Naive thymus-derived CD4-positive, alpha-beta T cell (primary cell): ENCODE results near the gene CAMSAP2. TPM values are rescaled to one million over a fixed set of nuclear protein-coding genes. Genes with fewer than 3 reads are reported as not detected.

Experiments
- ATAC-seq: fragments of 150-1000 bp; cut with Tn5 transposase; 2 replicates; pipeline ENCODE4 v1.10.0; 2021; ENCODE audit warnings: mild to moderate bottlenecking, moderate library complexity
- CTCF ChIA-PET: fragments of 350-600 bp; sonication (Branson Sonifier 250); formaldehyde crosslinking; loops from one replicate; lab custom pipeline; 2021; ENCODE audit warnings: antibody characterized with exemption; lab: Charles Lee
- POLR2A ChIA-PET: fragments of 350-600 bp; sonication (Branson Sonifier 250); formaldehyde crosslinking; loops from one replicate; lab custom pipeline; 2021; ENCODE audit warnings: antibody characterized with exemption, inconsistent platforms; lab: Charles Lee
- DNase-seq, 9 donors: peaks; one replicate each; pipeline versions ENCODE4 v3.0.0 to v3.0.0-alpha.2; 2020 to 2022; ENCODE audit warnings: mixed read lengths in 1 of 9
- H3K27ac ChIP-seq: one replicate; pipeline ENCODE4 v1.7.0; 2013; ENCODE audit warnings: mild to moderate bottlenecking, low read depth, low read length, moderate library complexity
- H3K27me3 ChIP-seq, 2 donors: one replicate each; pipeline ENCODE4 v1.7.0; 2013; ENCODE audit warnings: low read length in 2 of 2, mild to moderate bottlenecking in 2 of 2, moderate library complexity in 2 of 2; ENCODE audit not compliant: control insufficient read depth in 2 of 2, insufficient read depth in 2 of 2
- H3K36me3 ChIP-seq, 3 experiments: 1 replicate in 2 of 3; 2 replicates in 1 of 3; pipeline ENCODE4 v1.7.0; 2013; ENCODE audit warnings: low read length in 3 of 3, mild to moderate bottlenecking in 3 of 3, moderate library complexity in 1 of 3; ENCODE audit not compliant: insufficient read depth in 3 of 3, control insufficient read depth in 2 of 3
- H3K4me1 ChIP-seq, 2 donors: one replicate each; pipeline ENCODE4 v1.7.0; 2013; ENCODE audit warnings: low read length in 2 of 2, mild to moderate bottlenecking in 2 of 2, moderate library complexity in 1 of 2; ENCODE audit not compliant: control insufficient read depth in 2 of 2, insufficient read depth in 2 of 2
- H3K4me3 ChIP-seq: 2 replicates; pipeline ENCODE4 v1.7.0; 2013; ENCODE audit warnings: mild to moderate bottlenecking, low read length
- H3K9me3 ChIP-seq, 3 experiments: 1 replicate in 2 of 3; 2 replicates in 1 of 3; pipeline ENCODE4 v1.7.0; 2013; ENCODE audit warnings: low read length in 3 of 3; ENCODE audit not compliant: control insufficient read depth in 2 of 3
- H3K27ac Mint-ChIP-seq, 9 donors: one replicate each; pipeline ENCODE4 v1.8.0; 2020 to 2022; ENCODE audit warnings: mixed read lengths in 9 of 9, mild to moderate bottlenecking in 8 of 9, moderate library complexity in 5 of 9, inconsistent platforms in 2 of 9
- H3K27me3 Mint-ChIP-seq, 5 donors: one replicate each; pipeline ENCODE4 v1.8.0; 2021 to 2022; ENCODE audit warnings: mixed read lengths in 5 of 5, mild to moderate bottlenecking in 1 of 5
- H3K36me3 Mint-ChIP-seq, 5 donors: one replicate each; pipeline ENCODE4 v1.8.0; 2020 to 2022; ENCODE audit warnings: mixed read lengths in 5 of 5, mild to moderate bottlenecking in 3 of 5, inconsistent platforms in 1 of 5
- H3K4me1 Mint-ChIP-seq, 7 donors: one replicate each; pipeline ENCODE4 v1.8.0; 2020 to 2022; ENCODE audit warnings: mixed read lengths in 7 of 7, mild to moderate bottlenecking in 3 of 7, inconsistent platforms in 1 of 7
- H3K4me3 Mint-ChIP-seq, 10 donors: one replicate each; pipeline ENCODE4 v1.8.0; 2020 to 2022; ENCODE audit warnings: mild to moderate bottlenecking in 10 of 10, mixed read lengths in 10 of 10, moderate library complexity in 6 of 10, inconsistent platforms in 2 of 10
- H3K9me3 Mint-ChIP-seq, 11 donors: one replicate each; pipeline ENCODE4 v1.8.0; 2020 to 2022; ENCODE audit warnings: mixed read lengths in 11 of 11, mild to moderate bottlenecking in 4 of 11, inconsistent platforms in 1 of 11, moderate library complexity in 1 of 11
- intact Hi-C, 2 donors: fragments of 100-400 bp; cut with micrococcal nuclease; formaldehyde crosslinking; loops; one replicate each; pipeline ENCODE4 v1.15.1; 2023
- polyA plus RNA-seq, 2 donors: library from polyadenylated mRNA; unstranded; fragments of 300-500 nt; fragmentation: Illumina TruSeq; gene quantifications; one replicate each; pipeline ENCODE4 v1.2.3, GENCODE V29; 2021
- total RNA-seq, 6 experiments: library from RNA in 5 of 6; stranded (reverse) in 5 of 6; gene quantifications; 1 replicate in 5 of 6; 2 replicates in 1 of 6; pipeline ENCODE4 v1.2.3 and lab custom pipeline; 2021 to 2026

Gene CAMSAP2
- total and polyA plus RNA-seq, 7 experiments from 2014 or later, result 0.36 to 11.4 (median 4.6) TPM

GRCh38 chr1:200856716-200857357 lies 118.1 kb downstream of the CAMSAP2 start:
- no peak for DNase-seq
- ChIA-PET POLR2A (no interaction called here), CTCF (no interaction called here)
- Mint-ChIP-seq H3K4me1 (peaks cover 0 to 4% (median 0%) of the 10 kb centered on the region in 7 donors), H3K4me3 (no peak overlapping the region), H3K27ac (no peak overlapping the region), H3K36me3 (peaks cover 0 to 43% (median 15%) of the 10 kb centered on the region in 5 donors), H3K9me3 (no peaks in the 10 kb centered on the region), H3K27me3 (peaks cover 0 to 6% (median 0%) of the 10 kb centered on the region in 5 donors)
- no peaks in the 10 kb centered on the region for H3K27me3 ChIP-seq
- intact Hi-C loops, result no loop called here
- no peak overlapping the region for H3K4me3 ChIP-seq
- no peak for ATAC-seq
- peaks cover 0 to 11% (median 4%) of the 10 kb centered on the region in 3 experiments for H3K36me3 ChIP-seq
- no peaks in the 10 kb centered on the region for H3K9me3 ChIP-seq
- no peaks in the 10 kb centered on the region for H3K4me1 ChIP-seq
- no peak overlapping the region for H3K27ac ChIP-seq

- no peak for ATAC-seq
- H3K36me3 Mint-ChIP-seq, result peaks cover 0 to 43% (median 11%) of the 10 kb centered on the region in 5 donors
- CTCF ChIA-PET, result no interaction called here
Observed at GRCh38 chr1:200857804-200858203, 119.1 kb downstream of the CAMSAP2 start.

GRCh38 chr1:200861937-200862647 lies 123.4 kb downstream of the CAMSAP2 start:
- peak overlapping the region in 2 of 9 donors; percentile 0 to 7 for H3K27ac Mint-ChIP-seq
- peaks cover 0 to 30% (median 4%) of the 10 kb centered on the region in 5 donors for H3K36me3 Mint-ChIP-seq
- H3K27me3 Mint-ChIP-seq, result peaks cover 0 to 32% (median 0%) of the 10 kb centered on the region in 5 donors
- ATAC-seq (peak; percentile 74), DNase-seq (no peak)
- H3K36me3 ChIP-seq, result no peaks in the 10 kb centered on the region
- H3K27ac ChIP-seq, result no peak overlapping the region
- H3K4me3 ChIP-seq, result no peak overlapping the region
- peaks cover 0 to 10% of the 10 kb centered on the region in 2 donors for H3K4me1 ChIP-seq
- H3K9me3 ChIP-seq, result no peaks in the 10 kb centered on the region
- peaks cover 0 to 19% (median 8%) of the 10 kb centered on the region in 7 donors for H3K4me1 Mint-ChIP-seq
- peak overlapping the region in 1 of 10 donors; percentile 43 for H3K4me3 Mint-ChIP-seq
- intact Hi-C loops, result no loop called here
- no peaks in the 10 kb centered on the region for H3K27me3 ChIP-seq
- CTCF ChIA-PET, result no interaction called here
- H3K9me3 Mint-ChIP-seq, result no peaks in the 10 kb centered on the region
- POLR2A ChIA-PET, result no interaction called here

More at GRCh38 chr1:200857804-200858203, 119.1 kb downstream of the CAMSAP2 start:
- H3K4me3 ChIP-seq, result no peak overlapping the region
- intact Hi-C loops, result no loop called here
- H3K36me3 ChIP-seq, result peaks cover 0 to 8% (median 4%) of the 10 kb centered on the region in 3 experiments
- Mint-ChIP-seq H3K27ac (no peak overlapping the region), H3K27me3 (peaks cover 0 to 8% (median 0%) of the 10 kb centered on the region in 5 donors), H3K4me3 (no peak overlapping the region), H3K9me3 (no peaks in the 10 kb centered on the region), H3K4me1 (peaks cover 0 to 9% (median 5%) of the 10 kb centered on the region in 7 donors)
- H3K27me3 ChIP-seq, result no peaks in the 10 kb centered on the region
- H3K27ac ChIP-seq, result no peak overlapping the region
- POLR2A ChIA-PET, result interaction anchor here (1.4 kb wide), 1 partner anchor 20 kb away, joined by 4 read pairs; no protein-coding TSS in a partner anchor
- no peaks in the 10 kb centered on the region for H3K9me3 ChIP-seq
- no peak for DNase-seq
- H3K4me1 ChIP-seq, result peaks cover 0 to 8% of the 10 kb centered on the region in 2 donors

GRCh38 chr1:200862713-200863415 lies 124.2 kb downstream of the CAMSAP2 start:
- Histone ChIP-seq H3K27ac (no peak overlapping the region), H3K27me3 (no peaks in the 10 kb centered on the region), H3K36me3 (no peaks in the 10 kb centered on the region), H3K4me1 (peaks cover 0 to 15% of the 10 kb centered on the region in 2 donors), H3K9me3 (no peaks in the 10 kb centered on the region), H3K4me3 (no peak overlapping the region)
- Mint-ChIP-seq H3K4me3 (peak overlapping the region in 1 of 10 donors; percentile 43), H3K4me1 (peaks cover 0 to 21% (median 9%) of the 10 kb centered on the region in 7 donors), H3K36me3 (peaks cover 0 to 23% (median 4%) of the 10 kb centered on the region in 5 donors), H3K9me3 (no peaks in the 10 kb centered on the region), H3K27ac (peak overlapping the region in 1 of 9 donors; percentile 0), H3K27me3 (peaks cover 0 to 38% (median 0%) of the 10 kb centered on the region in 5 donors)
- ChIA-PET POLR2A (interaction anchor here (0.5 to 1.7 kb wide), 4 partner anchors 9 to 262 kb away, joined by 3 to 4 read pairs (median 3); no protein-coding TSS in a partner anchor), CTCF (interaction anchor here (1.1 kb wide), 1 partner anchor 12 kb away, joined by 3 read pairs; no protein-coding TSS in a partner anchor)
- DNase-seq (no peak), ATAC-seq (peak; percentile 59)
- intact Hi-C loops, result no loop called here

- intact Hi-C loops, result no loop called here
- Mint-ChIP-seq H3K27me3 (peaks cover 0 to 43% (median 4%) of the 10 kb centered on the region in 5 donors), H3K9me3 (no peaks in the 10 kb centered on the region), H3K4me3 (no peak overlapping the region), H3K4me1 (peaks cover 0 to 26% (median 12%) of the 10 kb centered on the region in 7 donors), H3K36me3 (peaks cover 0 to 9% (median 0%) of the 10 kb centered on the region in 5 donors), H3K27ac (no peak overlapping the region)
- H3K4me1 ChIP-seq, result peaks cover 0 to 34% of the 10 kb centered on the region in 2 donors
- H3K27me3 ChIP-seq, result no peaks in the 10 kb centered on the region
- ChIA-PET POLR2A (no interaction called here), CTCF (interaction anchor here (0.6 kb wide), 1 partner anchor 106 kb away, joined by 4 read pairs; no protein-coding TSS in a partner anchor)
- no peak overlapping the region for H3K27ac ChIP-seq
- DNase-seq (no peak), ATAC-seq (no peak)
- no peaks in the 10 kb centered on the region for H3K9me3 ChIP-seq
- H3K36me3 ChIP-seq, result no peaks in the 10 kb centered on the region
- H3K4me3 ChIP-seq, result no peak overlapping the region
Observed at GRCh38 chr1:200866116-200866515, 127.4 kb downstream of the CAMSAP2 start.

- CTCF ChIA-PET, result no interaction called here
- DNase-seq, result peak in 1 of 9 donors; percentile 41
- no peak overlapping the region for H3K4me3 Mint-ChIP-seq
Observed at GRCh38 chr1:200866521-200866920, 127.8 kb downstream of the CAMSAP2 start.

More at GRCh38 chr1:200866521-200866920, 127.8 kb downstream of the CAMSAP2 start:
- H3K9me3 Mint-ChIP-seq, result no peaks in the 10 kb centered on the region
- H3K36me3 Mint-ChIP-seq, result peaks cover 0 to 9% (median 0%) of the 10 kb centered on the region in 5 donors
- H3K27me3 Mint-ChIP-seq, result peaks cover 0 to 47% (median 8%) of the 10 kb centered on the region in 5 donors
- POLR2A ChIA-PET, result no interaction called here
- Histone ChIP-seq H3K27ac (no peak overlapping the region), H3K4me3 (no peak overlapping the region), H3K9me3 (no peaks in the 10 kb centered on the region), H3K27me3 (no peaks in the 10 kb centered on the region), H3K36me3 (no peaks in the 10 kb centered on the region), H3K4me1 (peaks cover 0 to 38% of the 10 kb centered on the region in 2 donors)
- no peak overlapping the region for H3K27ac Mint-ChIP-seq
- ATAC-seq, result no peak
- intact Hi-C loops, result no loop called here
- peaks cover 0 to 30% (median 14%) of the 10 kb centered on the region in 7 donors for H3K4me1 Mint-ChIP-seq
